Stimulated activated naive CD4-positive, alpha-beta T cell (primary cell): Measurements from ENCODE around the gene PPP6R3.
"Not testable (repeated sequence)": the region's sequence is repeated elsewhere in the genome, so short reads cannot be mapped to it uniquely, and the experiment has no call there.

Experiments used
- DNase-seq, 6 experiments: peaks; one replicate each; lab custom pipeline; 2025; lab: John Stamatoyannopoulos, UW

The PPP6R3 gene

GRCh38 chr11:68436162-68436888 lies 24.2 kb upstream of the PPP6R3 start:
- DNase-seq, result no peak

- DNase-seq, result no peak
These were observed 23.3 kb upstream of the PPP6R3 start for GRCh38 chr11:68436985-68437926.

- DNase-seq, result no peak
These were observed 22.5 kb upstream of the PPP6R3 start for GRCh38 chr11:68437927-68438657.

GRCh38 chr11:68438658-68439259 lies 21.8 kb upstream of the PPP6R3 start:
- no peak for DNase-seq

- DNase-seq, result no peak
These were observed 21.0 kb upstream of the PPP6R3 start for GRCh38 chr11:68439355-68440065.

GRCh38 chr11:68440224-68440623 lies 20.3 kb upstream of the PPP6R3 start:
- no peak for DNase-seq

GRCh38 chr11:68441466-68442230 lies 18.9 kb upstream of the PPP6R3 start:
- DNase-seq, result no peak

- DNase-seq, result no peak
These were observed 18.1 kb upstream of the PPP6R3 start for GRCh38 chr11:68442433-68442832.

- no peak for DNase-seq
These were observed 16.0 kb upstream of the PPP6R3 start for GRCh38 chr11:68444566-68444965.

GRCh38 chr11:68445531-68446035 lies 15.0 kb upstream of the PPP6R3 start:
- DNase-seq, result no peak

- no peak for DNase-seq
These were observed 14.4 kb upstream of the PPP6R3 start for GRCh38 chr11:68446046-68446725.

- DNase-seq, result peak; percentile 52 to 76 (median 68)
These were observed 13.3 kb upstream of the PPP6R3 start for GRCh38 chr11:68447015-68447801.

- DNase-seq, result not testable (repeated sequence)
These were observed 12.6 kb upstream of the PPP6R3 start for GRCh38 chr11:68447914-68448313.

- DNase-seq, result no peak
These were observed 11.9 kb upstream of the PPP6R3 start for GRCh38 chr11:68448604-68449011.

- no peak for DNase-seq
These were observed 10.6 kb upstream of the PPP6R3 start for GRCh38 chr11:68449951-68450350.

GRCh38 chr11:68450711-68451110 lies 9.8 kb upstream of the PPP6R3 start:
- no peak for DNase-seq

GRCh38 chr11:68454767-68455166 lies 5.8 kb upstream of the PPP6R3 start:
- no peak for DNase-seq

- DNase-seq, result no peak
These were observed 5.1 kb upstream of the PPP6R3 start for GRCh38 chr11:68455485-68455884.
